Right lobe of liver (tissue), 6 donors: Measurements from ENCODE around the gene LCNL1. TPM values are rescaled to one million over a fixed set of nuclear protein-coding genes. Genes with fewer than 3 reads are reported as not detected.
A peak's percentile ranks its signal among the peaks of the same experiment; 100 is the strongest.

Experiments
- ATAC-seq, 4 donors: fragments of 200-7000 bp; cut with Tn5 transposase; one replicate each; pipeline ENCODE4 v1.9.1; 2020; ENCODE audit warnings: mild to moderate bottlenecking in 4 of 4, moderate library complexity in 4 of 4
- DNase-seq, 3 donors: peaks; one replicate each; pipeline ENCODE4 v3.0.0-alpha.2; 2020
- H3K27ac ChIP-seq, 3 donors: fragments of 200-600 bp; one replicate each; pipeline ENCODE4 v1.8.0; 2022
- H3K27me3 ChIP-seq, 2 donors: fragments of 200-600 bp; one replicate each; pipeline ENCODE4 v1.8.0; 2022
- H3K36me3 ChIP-seq, 4 donors: fragments of 200-600 bp; sonication (generic) in 1 of 4; one replicate each; pipeline versions ENCODE4 v1.5.1 to v1.8.0; 2017 to 2022; ENCODE audit warnings: control low read depth in 1 of 4
- H3K4me1 ChIP-seq, 4 donors: fragments of 200-600 bp; sonication (generic) in 1 of 4; one replicate each; pipeline versions ENCODE4 v1.5.1 to v1.8.0; 2017 to 2022; ENCODE audit warnings: control low read depth in 1 of 4
- H3K4me3 ChIP-seq, 3 donors: fragments of 200-600 bp; one replicate each; pipeline ENCODE4 v1.8.0; 2022
- H3K9me3 ChIP-seq, 4 donors: fragments of 200-600 bp; sonication (generic) in 1 of 4; one replicate each; pipeline versions ENCODE4 v1.5.1 to v1.8.0; 2017 to 2022; ENCODE audit warnings: control low read depth in 1 of 4
- CTCF ChIP-seq, 4 donors: fragments of 200-600 bp in 3 of 4; fragments of 450-650 bp in 1 of 4; IDR thresholded peaks; one replicate each; pipeline versions ENCODE4 v1.5.1 to v1.8.0; 2016 to 2022; ENCODE audit warnings: antibody characterized with exemption in 4 of 4, mild to moderate bottlenecking in 2 of 4
- POLR2A ChIP-seq: fragments of 450-650 bp; IDR thresholded peaks from one replicate; pipeline ENCODE4 v1.6.1; 2017; ENCODE audit warnings: antibody characterized with exemption, mild to moderate bottlenecking
- WGBS: methylation state at CpG from one replicate; pipeline ENCODE4 v1.1.6; 2018; ENCODE audit warnings: low coverage, low lambda C conversion rate; ENCODE audit not compliant: insufficient coverage; ENCODE audit errors: missing lambda C conversion rate; 5-methylcytosine and 5-hydroxymethylcytosine counted together
- intact Hi-C, 2 donors: fragments of 100-400 bp; cut with DNase I; formaldehyde crosslinking; loops; one replicate each; pipeline versions ENCODE4 v1.11.2 to v1.14.1; 2022
- total RNA-seq, 6 experiments: library from RNA; depleted of rRNA in 2 of 6; stranded (reverse); fragments of >200 nt in 2 of 6; fragmentation: NEBNext Ultra II Directional in 3 of 6; extraction: Animal tissue kit (Norgen Biotek cat#: 25700) in 3 of 6; gene quantifications; one replicate each; pipeline versions ENCODE4 v1.1.0 to v1.2.4, GENCODE V29; 2016 to 2023
- donor health status: DM: no; HTN: yes; CAD: no.
- donor health status: DM: no; HTN: no; CAD: no.
- donor health status: DM: no; HTN: no; CAD: no.
- donor health status: DM: no; HTN: yes; CAD: no.
- donor health status: DM: no; HTN: yes; CAD: no.

The LCNL1 gene
- total RNA-seq, 6 experiments from 2014 or later = not detected

- ATAC-seq (peak in 1 of 4 donors; percentile 2), DNase-seq (no peak)
- Histone ChIP-seq H3K9me3 (no peaks in the 10 kb centered on the region), H3K4me1 (peaks cover 0 to 49% (median 23%) of the 10 kb centered on the region in 4 donors), H3K4me3 (no peak overlapping the region), H3K27ac (peak overlapping the region in 2 of 3 donors; percentile 67 to 78), H3K27me3 (no peaks in the 10 kb centered on the region), H3K36me3 (peaks cover 0 to 2% (median 0%) of the 10 kb centered on the region in 4 donors)
- WGBS = 62% methylated on average over 8 of the region's 23 CpGs
- peak; percentile 12 for TF ChIP-seq POLR2A
- no peak for TF ChIP-seq CTCF (IDR thresholded peaks at IDR 0.05)
- intact Hi-C loops = no loop called here
Measured at GRCh38 chr9:137022662-137023008, 39.8 kb downstream of the LCNL1 start.

- DNase-seq = peak; percentile 71 to 85 (median 79)
- Histone ChIP-seq H3K4me1 (peaks cover 0 to 49% (median 23%) of the 10 kb centered on the region in 4 donors), H3K36me3 (peaks cover 0 to 2% (median 0%) of the 10 kb centered on the region in 4 donors), H3K4me3 (no peak overlapping the region), H3K27ac (peak overlapping the region in 2 of 3 donors; percentile 2 to 78), H3K27me3 (no peaks in the 10 kb centered on the region), H3K9me3 (no peaks in the 10 kb centered on the region)
- intact Hi-C loops = no loop called here
- 27% methylated on average over 5 of the region's 7 CpGs for whole genome bisulfite sequencing
- TF ChIP-seq CTCF (IDR thresholded peaks at IDR 0.05) = no peak
- no peak for TF ChIP-seq POLR2A
- peak; percentile 48 to 55 (median 54) for ATAC-seq
Measured at GRCh38 chr9:137023157-137023556, 40.4 kb downstream of the LCNL1 start.

- intact Hi-C loops = no loop called here
- no peak for ATAC-seq
Measured at GRCh38 chr9:137023583-137023991, 40.8 kb downstream of the LCNL1 start.

GRCh38 chr9:137025517-137025966 is 42.7 kb downstream of the LCNL1 start:
- Histone ChIP-seq H3K4me1 (peaks cover 0 to 61% (median 30%) of the 10 kb centered on the region in 4 donors), H3K27me3 (no peaks in the 10 kb centered on the region), H3K9me3 (no peaks in the 10 kb centered on the region), H3K27ac (peak overlapping the region in 1 of 3 donors; percentile 37), H3K36me3 (peaks cover 0 to 2% (median 0%) of the 10 kb centered on the region in 4 donors), H3K4me3 (no peak overlapping the region)
- no CpG with 5 or more reads among the region's 21 CpGs for WGBS
- intact Hi-C loops = no loop called here
- ATAC-seq = peak; percentile 19 to 48 (median 44)
- peak; percentile 90 to 96 (median 95) for DNase-seq
- TF ChIP-seq POLR2A = no peak
- TF ChIP-seq CTCF (IDR thresholded peaks at IDR 0.05) = peak in 2 of 4 donors; percentile 18 to 27

More at GRCh38 chr9:137023583-137023991, 40.8 kb downstream of the LCNL1 start:
- Histone ChIP-seq H3K27me3 (no peaks in the 10 kb centered on the region), H3K27ac (peak overlapping the region in 2 of 3 donors; percentile 2 to 78), H3K4me1 (peaks cover 0 to 52% (median 24%) of the 10 kb centered on the region in 4 donors), H3K9me3 (no peaks in the 10 kb centered on the region), H3K36me3 (peaks cover 0 to 2% (median 0%) of the 10 kb centered on the region in 4 donors), H3K4me3 (no peak overlapping the region)
- 100% methylated on average over 1 of the region's 15 CpGs for WGBS
- DNase-seq = no peak
- TF ChIP-seq POLR2A (no peak), CTCF (IDR thresholded peaks at IDR 0.05) (no peak)
